ENCODE data around the gene COL5A1.

DNA sequence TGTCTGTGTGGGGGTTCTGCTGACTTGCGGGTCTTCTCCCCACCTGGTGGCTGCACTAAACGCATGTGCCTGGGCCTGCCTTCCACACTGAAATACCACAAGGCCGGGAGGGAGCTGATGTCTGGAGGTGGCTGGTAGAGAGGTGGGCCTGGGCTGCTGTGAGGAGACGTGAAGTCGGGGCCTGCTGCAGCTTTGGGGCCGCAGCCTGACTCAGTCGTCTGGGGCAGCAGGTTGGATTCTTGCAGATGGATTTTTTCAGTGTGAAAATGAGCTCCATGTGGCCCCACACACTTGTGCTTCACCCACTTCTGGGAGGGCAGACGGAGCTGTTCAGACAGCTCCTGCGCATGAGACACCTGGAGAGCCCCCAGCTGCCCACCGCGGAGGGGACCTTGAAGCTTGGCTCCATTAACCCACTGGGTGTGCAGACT, 29.3 kb downstream of the COL5A1 start:
- TF ChIP-seq, protein P1, sequence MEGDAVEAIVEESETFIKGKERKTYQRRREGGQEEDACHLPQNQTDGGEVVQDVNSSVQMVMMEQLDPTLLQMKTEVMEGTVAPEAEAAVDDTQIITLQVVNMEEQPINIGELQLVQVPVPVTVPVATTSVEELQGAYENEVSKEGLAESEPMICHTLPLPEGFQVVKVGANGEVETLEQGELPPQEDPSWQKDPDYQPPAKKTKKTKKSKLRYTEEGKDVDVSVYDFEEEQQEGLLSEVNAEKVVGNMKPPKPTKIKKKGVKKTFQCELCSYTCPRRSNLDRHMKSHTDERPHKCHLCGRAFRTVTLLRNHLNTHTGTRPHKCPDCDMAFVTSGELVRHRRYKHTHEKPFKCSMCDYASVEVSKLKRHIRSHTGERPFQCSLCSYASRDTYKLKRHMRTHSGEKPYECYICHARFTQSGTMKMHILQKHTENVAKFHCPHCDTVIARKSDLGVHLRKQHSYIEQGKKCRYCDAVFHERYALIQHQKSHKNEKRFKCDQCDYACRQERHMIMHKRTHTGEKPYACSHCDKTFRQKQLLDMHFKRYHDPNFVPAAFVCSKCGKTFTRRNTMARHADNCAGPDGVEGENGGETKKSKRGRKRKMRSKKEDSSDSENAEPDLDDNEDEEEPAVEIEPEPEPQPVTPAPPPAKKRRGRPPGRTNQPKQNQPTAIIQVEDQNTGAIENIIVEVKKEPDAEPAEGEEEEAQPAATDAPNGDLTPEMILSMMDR (optimal IDR thresholded peaks at IDR 0.05 in 1 of 3, IDR thresholded peaks at IDR 0.05 in 1 of 3, conservative IDR thresholded peaks at IDR 0.05 in 1 of 3; ENCODE audit: extremely low read depth in 1 of 3, insufficient read depth in 2 of 3, low read length in 3 of 3): no peak
- no peak for TF ChIP-seq EZH2 (IDR thresholded peaks at IDR 0.05; ENCODE audit: low read length)
